Measurements from ENCODE around the gene RPL15. TPM values are rescaled to one million over a fixed set of nuclear protein-coding genes. Genes with fewer than 3 reads are reported as not detected.

The RPL15 gene
- total and polyA plus RNA-seq, 10 of the 15 experiments (the other 5 are each of a cell fraction or from before 2014, with no cell fraction given): 2,885 to 10,761 (median 4,017) TPM

GRCh38 chr3:23937296-23937695 lies 20.4 kb downstream of the RPL15 start:
- 43% methylated on average over 1 of the region's 1 CpG for WGBS (ENCODE audit: insufficient coverage, insufficient replicate concordance, low lambda C conversion rate, missing lambda C conversion rate)
- no peaks in the 10 kb centered on the region for H3K9me3 ChIP-seq (replicated peaks; ENCODE audit: control insufficient read depth, insufficient read depth, low read length)
- ChIA-PET CTCF (no interaction called here), POLR2A (no interaction called here), SMC1A (ENCODE audit: uncharacterized antibody, unreplicated experiment) (no interaction called here), RAD21 (ENCODE audit: unreplicated experiment) (no interaction called here)
- in situ Hi-C loops (cut with MboI): loop anchor here (25.0 kb wide), 1 partner anchor 1850 kb away; the partner anchor contains the start of genes NGLY1 and OXSM
- H3K79me2 ChIP-seq (ENCODE audit: control insufficient read depth, insufficient read depth, low read length): no peaks in the 10 kb centered on the region
- no peak overlapping the region for H3K9ac ChIP-seq (ENCODE audit: control insufficient read depth, insufficient read depth, low read length)
- no peaks in the 10 kb centered on the region for H3K4me1 ChIP-seq (ENCODE audit: control insufficient read depth, insufficient read depth, low read length)
- no peaks in the 10 kb centered on the region for H3K36me3 ChIP-seq (ENCODE audit: control insufficient read depth in 2 of 2, insufficient read depth in 2 of 2, low read length in 1 of 2)
- no peak for FAIRE-seq
- no peak overlapping the region for H3K4me3 ChIP-seq
- no peaks in the 10 kb centered on the region for H3K27me3 ChIP-seq (replicated peaks in 1 of 2; ENCODE audit: control insufficient read depth in 2 of 2, insufficient read depth in 2 of 2, low read length in 1 of 2)
- intact Hi-C loops (cut with micrococcal nuclease; ENCODE audit: unreplicated experiment): no loop called here
- H2AFZ ChIP-seq (ENCODE audit: control insufficient read depth, low read depth, low read length): no peak overlapping the region
- BruUV-seq (replicated peaks): no TSS peak
- H3K27ac ChIP-seq (ENCODE audit: control insufficient read depth, insufficient read depth): no peak overlapping the region
- no peak for DNase-seq (ENCODE audit: low read depth, low spot score)
- no peaks in the 10 kb centered on the region for H4K20me1 ChIP-seq (ENCODE audit: control insufficient read depth, insufficient read depth)
- ATAC-seq: no peak
- H3K4me2 ChIP-seq (ENCODE audit: control insufficient read depth, insufficient read depth): no peak overlapping the region
- TF ChIP-seq ZNF592 (IDR thresholded peaks at IDR 0.05) (no peak), MXI1 (IDR thresholded peaks at IDR 0.05; ENCODE audit: low read depth, low read length) (no peak), YBX1 (IDR thresholded peaks at IDR 0.05) (no peak), ASH2L (IDR thresholded peaks at IDR 0.05; ENCODE audit: borderline replicate concordance, low read depth) (no peak), EED (IDR thresholded peaks at IDR 0.05; ENCODE audit: low read depth) (no peak), NR2F1 (conservative IDR thresholded peaks at IDR 0.05) (no peak), ZBED1 (IDR thresholded peaks at IDR 0.05; ENCODE audit: borderline replicate concordance) (no peak), SMARCA5 (IDR thresholded peaks at IDR 0.05) (no peak), BHLHE40 (IDR thresholded peaks at IDR 0.05; ENCODE audit: borderline replicate concordance in 1 of 2, low read depth in 2 of 2, low read length in 1 of 2) (no peak), ATF7 (IDR thresholded peaks at IDR 0.05; ENCODE audit: low read depth) (no peak), RAD51 (IDR thresholded peaks at IDR 0.05) (no peak), KLF5 (IDR thresholded peaks at IDR 0.05; ENCODE audit: partially characterized antibody) (no peak)
